B cell (primary cell): ENCODE measurements around the gene PACSIN2. TPM values are rescaled to one million over a fixed set of nuclear protein-coding genes. Genes with fewer than 3 reads are reported as not detected.
A peak's percentile ranks its signal among the peaks of the same experiment; 100 is the strongest.

Experiments used
- ATAC-seq: fragments of 200-7000 bp; cut with Tn5 transposase; one replicate; pipeline ENCODE4 v1.10.0; 2021; ENCODE audit warnings: low read depth, mild to moderate bottlenecking, moderate number of reproducible peaks, moderate library complexity
- CTCF ChIA-PET: fragments of 350-600 bp; sonication (Branson Sonifier 250); formaldehyde crosslinking; loops from one replicate; lab custom pipeline; 2021; ENCODE audit warnings: antibody characterized with exemption, inconsistent platforms; lab: Charles Lee
- POLR2A ChIA-PET: fragments of 350-600 bp; sonication (Branson Sonifier 250); formaldehyde crosslinking; loops from one replicate; lab custom pipeline; 2021; ENCODE audit warnings: antibody characterized with exemption; lab: Charles Lee
- DNase-seq: peaks from one replicate; pipeline ENCODE4 v3.0.0; 2013
- H2AFZ ChIP-seq: 2 replicates; pipeline ENCODE4 v1.6.1; 2012; ENCODE audit warnings: mild to moderate bottlenecking, low read depth, low read length; ENCODE audit not compliant: insufficient read depth, poor library complexity, severe bottlenecking
- H3K27ac ChIP-seq, 2 donors: 1 replicate in 1 of 2; 2 replicates in 1 of 2; pipeline ENCODE4 v1.5.1; 2012 to 2013; ENCODE audit warnings: low read length in 2 of 2, mild to moderate bottlenecking in 2 of 2, moderate library complexity in 1 of 2
- H3K27me3 ChIP-seq, 4 experiments: fragments of 200-600 bp in 1 of 4; sonication (generic) in 1 of 4; replicated peaks in 1 of 4; 1 replicate in 2 of 4; 2 replicates in 2 of 4; pipeline versions ENCODE4 v1.6.1 to v1.7.0; 2013 to 2016; ENCODE audit warnings: low read length in 3 of 4, mild to moderate bottlenecking in 2 of 4, mixed read lengths in 1 of 4, moderate library complexity in 1 of 4; ENCODE audit not compliant: insufficient read depth in 4 of 4, control insufficient read depth in 3 of 4; ENCODE audit errors: control extremely low read depth in 1 of 4
- H3K36me3 ChIP-seq, 2 experiments: replicated peaks in 1 of 2; 1 replicate in 1 of 2; 2 replicates in 1 of 2; pipeline versions ENCODE4 v1.6.1 to v1.7.1; 2013; ENCODE audit warnings: low read length in 1 of 2; ENCODE audit not compliant: insufficient read depth in 2 of 2, control insufficient read depth in 1 of 2; ENCODE audit errors: control extremely low read depth in 1 of 2, extremely low read depth in 1 of 2
- H3K4me1 ChIP-seq, 2 donors: fragments of 200-600 bp in 1 of 2; sonication (generic) in 1 of 2; 1 replicate in 1 of 2; 2 replicates in 1 of 2; pipeline versions ENCODE4 v1.5.1 to v1.6.1; 2013 to 2017; ENCODE audit warnings: low read length in 2 of 2; ENCODE audit not compliant: control insufficient read depth in 2 of 2, insufficient read depth in 2 of 2
- H3K4me2 ChIP-seq: replicated peaks from 2 replicates; pipeline ENCODE3; 2012; ENCODE audit warnings: mild to moderate bottlenecking, low read depth, low read length; ENCODE audit not compliant: poor library complexity, severe bottlenecking
- H3K4me3 ChIP-seq, 5 experiments: fragments of 200-600 bp in 1 of 5; sonication (generic) in 1 of 5; 1 replicate in 3 of 5; 2 replicates in 2 of 5; pipeline versions ENCODE4 v1.5.1 to v1.7.0; 2011 to 2016; ENCODE audit warnings: low read length in 4 of 5, mild to moderate bottlenecking in 4 of 5, low read depth in 2 of 5, control low read depth in 1 of 5, moderate library complexity in 1 of 5; ENCODE audit not compliant: insufficient read depth in 1 of 5; ENCODE audit errors: control extremely low read depth in 1 of 5, extremely low read depth in 1 of 5
- H3K79me2 ChIP-seq: fragments of 200-600 bp; sonication (generic); one replicate; pipeline ENCODE4 v1.6.0; 2016; ENCODE audit warnings: low read length; ENCODE audit not compliant: control insufficient read depth, insufficient read depth
- H3K9ac ChIP-seq: fragments of 200-600 bp; sonication (generic); 2 replicates; pipeline ENCODE4 v1.6.1; 2017; ENCODE audit warnings: mild to moderate bottlenecking, low read length, moderate library complexity
- H3K9me3 ChIP-seq, 3 donors: one replicate each; pipeline versions ENCODE4 v1.6.1 to v1.7.1; 2013; ENCODE audit warnings: low read length in 2 of 3; ENCODE audit not compliant: control insufficient read depth in 2 of 3, insufficient read depth in 1 of 3; ENCODE audit errors: control extremely low read depth in 1 of 3
- H4K20me1 ChIP-seq: 2 replicates; pipeline ENCODE4 v1.6.0; 2012; ENCODE audit warnings: mild to moderate bottlenecking, low read length; ENCODE audit not compliant: insufficient read depth, control insufficient read depth, poor library complexity, severe bottlenecking
- H3K27ac Mint-ChIP-seq: one replicate; pipeline ENCODE4 v1.8.0; 2021; ENCODE audit warnings: mixed read lengths
- H3K27me3 Mint-ChIP-seq: one replicate; pipeline ENCODE4 v1.8.0; 2021; ENCODE audit warnings: mixed read lengths
- H3K4me1 Mint-ChIP-seq: one replicate; pipeline ENCODE4 v1.8.0; 2021; ENCODE audit warnings: mixed read lengths
- H3K4me3 Mint-ChIP-seq: one replicate; pipeline ENCODE4 v1.8.0; 2021; ENCODE audit warnings: mixed read lengths
- H3K9me3 Mint-ChIP-seq: one replicate; pipeline ENCODE4 v1.8.0; 2022; ENCODE audit warnings: mixed read lengths; ENCODE audit not compliant: insufficient read depth
- CTCF ChIP-seq: fragments of 200-600 bp; IDR thresholded peaks from one replicate; pipeline ENCODE4 v1.8.0; 2022; ENCODE audit warnings: antibody characterized with exemption, mild to moderate bottlenecking
- EZH2 ChIP-seq: IDR thresholded peaks from 2 replicates; pipeline ENCODE4 v1.6.1; 2012; ENCODE audit warnings: borderline replicate concordance, low read depth, mild to moderate bottlenecking, moderate library complexity, low read length; ENCODE audit not compliant: insufficient read depth, poor library complexity, severe bottlenecking
- WGBS: methylation state at CpG from one replicate; pipeline ENCODE4 v1.1.5; 2013; ENCODE audit warnings: missing lambda C conversion rate; ENCODE audit not compliant: insufficient coverage; 5-methylcytosine and 5-hydroxymethylcytosine counted together
- intact Hi-C: fragments of 100-400 bp; cut with micrococcal nuclease; formaldehyde crosslinking; loops from one replicate; pipeline ENCODE4 v1.10.0; 2022
- polyA plus RNA-seq: library from polyadenylated mRNA; depleted of rRNA; stranded (reverse); fragments of >200 nt; gene quantifications from 2 replicates; pipeline ENCODE4 v1.2.3, GENCODE V29; 2012
- total RNA-seq, 2 donors: library from RNA; stranded (reverse); fragments of 120-200 nt in 1 of 2; gene quantifications; 1 replicate in 1 of 2; 2 replicates in 1 of 2; pipeline versions ENCODE4 v1.2.3 to v1.2.4, GENCODE V29; 2013 to 2022

The PACSIN2 gene
- total and polyA plus RNA-seq, 2 donors (not counting 1 experiment from before 2014, with no cell fraction given): 26.9 to 59.3 TPM

DNA sequence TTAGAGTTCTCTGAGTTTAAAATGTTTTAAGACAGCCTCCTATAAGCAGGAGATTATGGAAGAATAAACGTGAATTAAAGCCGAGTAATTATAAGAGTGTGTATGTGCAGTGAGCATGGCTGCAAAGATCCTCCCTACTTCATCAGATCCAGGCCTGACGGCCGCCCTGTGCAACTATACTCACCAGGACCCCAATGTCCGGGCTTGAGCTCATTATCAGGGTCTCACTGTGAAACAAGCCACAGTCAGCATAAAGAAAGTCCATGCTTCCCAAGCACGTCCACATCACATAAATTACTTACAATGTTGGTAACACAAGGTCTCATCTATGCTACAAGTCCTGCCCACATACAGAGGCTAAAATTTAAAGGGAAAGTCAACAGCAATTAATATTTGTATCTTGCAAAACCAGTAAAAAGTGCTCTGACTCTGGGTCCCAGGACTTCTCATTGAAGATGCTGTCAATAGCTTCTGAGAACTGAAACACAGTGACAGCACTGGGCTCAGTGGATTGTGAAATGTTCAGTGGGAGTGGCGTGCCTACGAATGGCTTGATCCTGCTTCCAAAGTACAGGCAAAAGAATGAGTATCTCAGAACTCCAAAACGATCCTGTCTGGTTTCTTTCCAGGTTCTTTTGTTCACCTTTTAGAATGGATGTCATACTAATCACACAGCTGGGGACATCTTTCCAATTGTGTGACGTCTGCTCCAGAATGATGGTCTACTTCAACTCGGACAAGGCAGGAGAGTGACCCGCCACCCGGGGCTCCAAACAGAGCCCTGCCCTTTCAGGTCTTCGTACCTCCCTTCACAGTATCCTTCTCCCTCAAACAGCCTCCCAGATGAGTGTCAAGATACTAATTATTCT, 85.7 kb downstream of the PACSIN2 start:
- H3K27me3 Mint-ChIP-seq: no peaks in the 10 kb centered on the region
- peaks cover 83% of the 10 kb centered on the region for H3K4me1 Mint-ChIP-seq
- CTCF ChIA-PET: interaction anchor here (1.5 to 2.4 kb wide), 2 partner anchors 26 to 62 kb away, joined by 5 to 6 read pairs; no protein-coding TSS in a partner anchor
- H3K27ac Mint-ChIP-seq: peak overlapping the region; percentile 87
- Histone ChIP-seq H3K4me3 (no peak overlapping the region), H3K9ac (no peak overlapping the region), H3K27me3 (no peaks in the 10 kb centered on the region), H2AFZ (no peak overlapping the region), H3K9me3 (no peaks in the 10 kb centered on the region), H4K20me1 (no peaks in the 10 kb centered on the region), H3K79me2 (peaks cover 91% of the 10 kb centered on the region), H3K36me3 (no peaks in the 10 kb centered on the region), H3K4me1 (peaks cover 82 to 94% of the 10 kb centered on the region in 2 donors), H3K4me2 (peak overlapping the region; percentile 90), H3K27ac (peak overlapping the region; percentile 26 to 100)
- 73% methylated on average over 9 of the region's 14 CpGs for WGBS
- DNase-seq: peak; percentile 42
- H3K4me3 Mint-ChIP-seq: peak overlapping the region; percentile 14
- no peak for ATAC-seq
- no peak for TF ChIP-seq CTCF
- TF ChIP-seq EZH2: no peak
- POLR2A ChIA-PET: no interaction called here
- intact Hi-C loops: no loop called here
- no peaks in the 10 kb centered on the region for H3K9me3 Mint-ChIP-seq

- Mint-ChIP-seq H3K9me3 (no peaks in the 10 kb centered on the region), H3K4me1 (peaks cover 77% of the 10 kb centered on the region), H3K27ac (no peak overlapping the region), H3K27me3 (no peaks in the 10 kb centered on the region), H3K4me3 (no peak overlapping the region)
- H3K4me1 ChIP-seq: peaks cover 74 to 92% of the 10 kb centered on the region in 2 donors
- ATAC-seq (no peak), DNase-seq (no peak)
- no peaks in the 10 kb centered on the region for H4K20me1 ChIP-seq
- CTCF ChIA-PET: interaction anchor here (1.5 kb wide), 1 partner anchor 60 kb away, joined by 5 read pairs; no protein-coding TSS in a partner anchor
- H3K27ac ChIP-seq: peak overlapping the region; percentile 21 to 100
- intact Hi-C loops: no loop called here
- no peak overlapping the region for H3K9ac ChIP-seq
- H2AFZ ChIP-seq: no peak overlapping the region
- H3K9me3 ChIP-seq: no peaks in the 10 kb centered on the region
- 86% methylated on average over 4 of the region's 6 CpGs for WGBS
- no peak for TF ChIP-seq EZH2
- TF ChIP-seq CTCF: no peak
- no peak overlapping the region for H3K4me2 ChIP-seq
- H3K36me3 ChIP-seq: no peaks in the 10 kb centered on the region
- peaks cover 92% of the 10 kb centered on the region for H3K79me2 ChIP-seq
- H3K4me3 ChIP-seq: no peak overlapping the region
- POLR2A ChIA-PET: no interaction called here
- no peaks in the 10 kb centered on the region for H3K27me3 ChIP-seq
These were observed 87.0 kb downstream of the PACSIN2 start for GRCh38 chr22:42927966-42928365.
